H1 (cell line): ENCODE measurements around the gene ZYX. TPM values are rescaled to one million over a fixed set of nuclear protein-coding genes. Genes with fewer than 3 reads are reported as not detected.

Experiments used
- CTCF ChIA-PET: fragments of 300-600 bp; sonication (Branson Sonifier 250); formaldehyde crosslinking; loops from one replicate; lab custom pipeline; 2021; ENCODE audit not compliant: partially characterized antibody; lab: Charles Lee
- POLR2A ChIA-PET: fragments of 300-600 bp; sonication (Branson Sonifier 250); formaldehyde crosslinking; loops from one replicate; lab custom pipeline; 2021; ENCODE audit warnings: inconsistent platforms; ENCODE audit not compliant: partially characterized antibody; lab: Charles Lee
- DNase-seq, 2 experiments: peaks; one replicate each; pipeline versions ENCODE4 v3.0.0 to v3.0.0-alpha.2; 2010 to 2022; ENCODE audit warnings: low spot score in 2 of 2, low read depth in 1 of 2, mixed read lengths in 1 of 2
- FAIRE-seq: peaks from 2 replicates; lab custom pipeline; 2011; peaks lifted over from hg19 to GRCh38; lab: Jason Lieb, UNC
- H2AFZ ChIP-seq: 2 replicates; pipeline ENCODE4 v1.8.1; 2012; ENCODE audit warnings: low read length, inconsistent platforms
- H2AK5ac ChIP-seq: 2 replicates; pipeline ENCODE4 v1.6.1; 2013; ENCODE audit warnings: low read depth, low read length
- H2BK120ac ChIP-seq: replicated peaks from 2 replicates; pipeline ENCODE3; 2013; ENCODE audit warnings: low read depth, low read length, inconsistent platforms
- H2BK12ac ChIP-seq: 2 replicates; pipeline ENCODE4 v1.6.1; 2013; ENCODE audit warnings: low read depth, low read length
- H2BK15ac ChIP-seq: 2 replicates; pipeline ENCODE4 v1.6.1; 2013; ENCODE audit warnings: low read length
- H2BK20ac ChIP-seq: 2 replicates; pipeline ENCODE4 v1.6.1; 2013; ENCODE audit warnings: low read length
- H2BK5ac ChIP-seq: 2 replicates; pipeline ENCODE4 v1.6.1; 2013; ENCODE audit warnings: low read depth, low read length
- H3K14ac ChIP-seq: 2 replicates; pipeline ENCODE4 v1.6.1; 2013; ENCODE audit warnings: inconsistent platforms; ENCODE audit not compliant: insufficient read length
- H3K18ac ChIP-seq: 2 replicates; pipeline ENCODE4 v1.6.1; 2013; ENCODE audit warnings: low read length; ENCODE audit errors: extremely low read depth
- H3K23ac ChIP-seq: 2 replicates; pipeline ENCODE4 v1.6.1; 2013; ENCODE audit warnings: inconsistent platforms; ENCODE audit not compliant: insufficient read length
- H3K23me2 ChIP-seq: 2 replicates; pipeline ENCODE4 v1.6.1; 2013; ENCODE audit warnings: low read depth, low read length
- H3K27ac ChIP-seq: 2 replicates; pipeline ENCODE4 v1.6.1; 2011; ENCODE audit warnings: low read depth, low read length, inconsistent platforms
- H3K27me3 ChIP-seq, 4 experiments: replicated peaks in 1 of 4; 1 replicate in 1 of 4; 2 replicates in 3 of 4; pipeline versions ENCODE4 v1.6.1 to v1.8.1; 2011 to 2013; ENCODE audit warnings: low read length in 3 of 4, mild to moderate bottlenecking in 3 of 4, inconsistent platforms in 2 of 4, mixed read lengths in 2 of 4, moderate library complexity in 1 of 4; ENCODE audit not compliant: control insufficient read depth in 3 of 4, insufficient read depth in 3 of 4; ENCODE audit errors: extremely low read depth in 1 of 4
- H3K36me3 ChIP-seq, 4 experiments: 2 replicates each; pipeline versions ENCODE4 v1.6.1 to v1.8.1; 2011 to 2013; ENCODE audit warnings: mild to moderate bottlenecking in 4 of 4, low read length in 3 of 4, moderate library complexity in 2 of 4, control low read depth in 1 of 4, inconsistent platforms in 1 of 4; ENCODE audit not compliant: insufficient read depth in 4 of 4, control insufficient read depth in 2 of 4
- H3K4ac ChIP-seq: replicated peaks from 2 replicates; pipeline ENCODE3; 2013; ENCODE audit warnings: low read length, low read depth, mixed read lengths, inconsistent platforms; ENCODE audit not compliant: insufficient read length
- H3K4me1 ChIP-seq, 4 experiments: replicated peaks in 1 of 4; 1 replicate in 1 of 4; 2 replicates in 3 of 4; pipeline versions ENCODE4 v1.6.1 to v1.8.1; 2011 to 2013; ENCODE audit warnings: low read length in 3 of 4, inconsistent platforms in 2 of 4, mixed read lengths in 1 of 4; ENCODE audit not compliant: insufficient read depth in 4 of 4, control insufficient read depth in 3 of 4
- H3K4me2 ChIP-seq, 2 experiments: 2 replicates each; pipeline versions ENCODE4 v1.6.1 to v1.8.1; 2011 to 2013; ENCODE audit warnings: low read depth in 2 of 2, low read length in 2 of 2, control low read depth in 1 of 2, inconsistent platforms in 1 of 2, mild to moderate bottlenecking in 1 of 2; ENCODE audit not compliant: insufficient read depth in 1 of 2
- H3K4me3 ChIP-seq, 4 experiments: fragments of 200-600, 300-600 bp in 1 of 4; sonication (generic), shearing (Covaris generic), sonication (Bioruptor Twin) in 1 of 4; 2 replicates each; pipeline versions ENCODE4 v1.5.1 to v1.8.1; 2011 to 2016; ENCODE audit warnings: low read length in 4 of 4, low read depth in 3 of 4, control low read depth in 2 of 4, inconsistent platforms in 2 of 4, mild to moderate bottlenecking in 2 of 4, mixed read lengths in 1 of 4, moderate library complexity in 1 of 4; ENCODE audit not compliant: insufficient read depth in 2 of 4; ENCODE audit errors: extremely low read depth in 1 of 4
- H3K56ac ChIP-seq: replicated peaks from 2 replicates; pipeline ENCODE3; 2013; ENCODE audit warnings: low read depth, mild to moderate bottlenecking, mixed read lengths, low read length, inconsistent platforms; ENCODE audit not compliant: insufficient read length
- H3K79me1 ChIP-seq: 2 replicates; pipeline ENCODE4 v1.6.1; 2013; ENCODE audit warnings: low read depth, low read length, control low read depth
- H3K79me2 ChIP-seq, 2 experiments: 2 replicates each; pipeline versions ENCODE4 v1.6.1 to v1.8.1; 2012 to 2013; ENCODE audit warnings: low read length in 2 of 2, mild to moderate bottlenecking in 2 of 2, inconsistent platforms in 1 of 2; ENCODE audit not compliant: insufficient read depth in 2 of 2, control insufficient read depth in 1 of 2
- H3K9ac ChIP-seq, 4 experiments: replicated peaks in 1 of 4; 1 replicate in 1 of 4; 2 replicates in 3 of 4; pipeline versions ENCODE4 v1.6.1 to v1.8.1; 2011 to 2013; ENCODE audit warnings: low read depth in 3 of 4, low read length in 3 of 4, control low read depth in 2 of 4, mild to moderate bottlenecking in 2 of 4, moderate library complexity in 2 of 4, inconsistent platforms in 1 of 4; ENCODE audit errors: extremely low read depth in 1 of 4
- H3K9me3 ChIP-seq, 2 experiments: 2 replicates each; pipeline versions ENCODE4 v1.6.1 to v1.8.1; 2012 to 2013; ENCODE audit warnings: mild to moderate bottlenecking in 2 of 2, moderate library complexity in 2 of 2, control low read depth in 1 of 2, inconsistent platforms in 1 of 2, low read depth in 1 of 2, low read length in 1 of 2, mixed read lengths in 1 of 2; ENCODE audit not compliant: insufficient read depth in 2 of 2
- H4K20me1 ChIP-seq, 2 experiments: replicated peaks in 1 of 2; 2 replicates each; pipeline versions ENCODE3 to v1.8.1; 2011 to 2013; ENCODE audit warnings: inconsistent platforms in 2 of 2, low read length in 2 of 2, mild to moderate bottlenecking in 1 of 2; ENCODE audit not compliant: insufficient read depth in 2 of 2, control insufficient read depth in 1 of 2
- H4K5ac ChIP-seq: 2 replicates; pipeline ENCODE4 v1.6.1; 2013; ENCODE audit warnings: low read length, low read depth, mixed read lengths, inconsistent platforms; ENCODE audit not compliant: insufficient read length
- H4K8ac ChIP-seq: 2 replicates; pipeline ENCODE4 v1.8.0; 2013; ENCODE audit warnings: mild to moderate bottlenecking, moderate library complexity, low read length, inconsistent platforms; ENCODE audit not compliant: insufficient read depth; ENCODE audit errors: extremely low read depth
- H4K91ac ChIP-seq: replicated peaks from 2 replicates; pipeline ENCODE3; 2013; ENCODE audit warnings: low read length, mixed read lengths, inconsistent platforms; ENCODE audit not compliant: insufficient read length
- BRCA1 ChIP-seq: IDR thresholded peaks from 2 replicates; pipeline ENCODE4 v1.6.1; 2012; ENCODE audit warnings: low read depth, low read length, improper control_type of control experiment
- CREB1 ChIP-seq: IDR thresholded peaks from 2 replicates; pipeline ENCODE4 v1.6.1; 2012; ENCODE audit warnings: inconsistent platforms
- EGR1 ChIP-seq: IDR thresholded peaks from 2 replicates; pipeline ENCODE4 v1.6.1; 2011; ENCODE audit warnings: low read depth, low read length, borderline replicate concordance
- HDAC2 ChIP-seq, 2 experiments: fragments of 300-600 bp in 1 of 2; sonication (generic) in 1 of 2; IDR thresholded peaks; 2 replicates each; pipeline ENCODE4 v1.6.1; 2011 to 2012; ENCODE audit warnings: low read depth in 2 of 2, low read length in 2 of 2, mild to moderate bottlenecking in 2 of 2, moderate library complexity in 2 of 2, borderline replicate concordance in 1 of 2, inconsistent platforms in 1 of 2
- JUND ChIP-seq: IDR thresholded peaks from 2 replicates; pipeline ENCODE4 v1.6.1; 2011; ENCODE audit warnings: mild to moderate bottlenecking, improper control_type of control experiment, low read length
- KDM5A ChIP-seq: fragments of 200-600 bp; IDR thresholded peaks from 2 replicates; pipeline ENCODE4 v1.7.1; 2012; ENCODE audit warnings: mild to moderate bottlenecking, low read length, inconsistent platforms, mixed read lengths
- POLR2A ChIP-seq, 2 experiments: IDR thresholded peaks; 1 replicate in 1 of 2; 2 replicates in 1 of 2; pipeline ENCODE4 v1.6.1; 2011; ENCODE audit warnings: low read depth in 2 of 2, low read length in 2 of 2, mild to moderate bottlenecking in 2 of 2; ENCODE audit errors: control extremely low read depth in 1 of 2
- POLR2AphosphoS5 ChIP-seq: IDR thresholded peaks from 2 replicates; pipeline ENCODE4 v1.6.1; 2011; ENCODE audit warnings: low read depth, low read length
- RAD21 ChIP-seq, 2 experiments: IDR thresholded peaks in 1 of 2; conservative IDR thresholded peaks in 1 of 2; 2 replicates each; pipeline ENCODE4 v1.6.1; 2011; ENCODE audit warnings: low read depth in 2 of 2, low read length in 2 of 2, improper control_type of control experiment in 1 of 2, inconsistent platforms in 1 of 2, mild to moderate bottlenecking in 1 of 2, moderate library complexity in 1 of 2
- RBBP5 ChIP-seq: IDR thresholded peaks from 2 replicates; pipeline ENCODE4 v1.7.1; 2012; ENCODE audit warnings: low read depth, mild to moderate bottlenecking, inconsistent platforms, low read length, moderate library complexity, borderline replicate concordance
- SIRT6 ChIP-seq: IDR thresholded peaks from one replicate; pipeline ENCODE4 v1.7.1; 2012; ENCODE audit warnings: low read length, inconsistent platforms
- TBP ChIP-seq: IDR thresholded peaks from 2 replicates; pipeline ENCODE4 v1.6.1; 2011; ENCODE audit warnings: low read depth, low read length, improper control_type of control experiment
- WGBS, 2 experiments: shearing (Covaris generic) in 1 of 2; methylation state at CpG; one replicate each; pipeline versions ENCODE4 v1.1.6 to v1.1.7; 2013 to 2015; ENCODE audit warnings: low lambda C conversion rate in 2 of 2, mixed read lengths in 2 of 2, inconsistent platforms in 1 of 2, low coverage in 1 of 2, missing lambda C conversion rate in 1 of 2; ENCODE audit not compliant: insufficient replicate concordance in 2 of 2, insufficient coverage in 1 of 2, insufficient read length in 1 of 2; ENCODE audit errors: extremely low coverage in 1 of 2, missing lambda C conversion rate in 1 of 2; 5-methylcytosine and 5-hydroxymethylcytosine counted together
- polyA plus RNA-seq, 7 experiments: library from polyadenylated mRNA; depleted of rRNA in 3 of 7; stranded (reverse) in 5 of 7; unstranded in 2 of 7; fragments of >200 nt in 5 of 7; fragments of 200-250 nt in 2 of 7; gene quantifications; 1 replicate in 5 of 7; 2 replicates in 1 of 7; 4 replicates in 1 of 7; pipeline versions ENCODE4 v1.2.1 to v1.2.3, GENCODE V29; 2011 to 2013; ENCODE audit warnings: missing spikeins in 2 of 7, mixed read lengths in 2 of 7
- total RNA-seq: library from RNA; stranded (reverse); fragmentation: NEBNext Ultra II Directional; extraction: Animal tissue kit (Norgen Biotek cat#: 25700); gene quantifications from 2 replicates; pipeline ENCODE4 v1.2.1, GENCODE V29; 2021

Gene ZYX
- total and polyA plus RNA-seq, 2 of the 8 experiments (the other 6 are each of a cell fraction or from before 2014, with no cell fraction given) = 40.6 to 159 TPM

DNA sequence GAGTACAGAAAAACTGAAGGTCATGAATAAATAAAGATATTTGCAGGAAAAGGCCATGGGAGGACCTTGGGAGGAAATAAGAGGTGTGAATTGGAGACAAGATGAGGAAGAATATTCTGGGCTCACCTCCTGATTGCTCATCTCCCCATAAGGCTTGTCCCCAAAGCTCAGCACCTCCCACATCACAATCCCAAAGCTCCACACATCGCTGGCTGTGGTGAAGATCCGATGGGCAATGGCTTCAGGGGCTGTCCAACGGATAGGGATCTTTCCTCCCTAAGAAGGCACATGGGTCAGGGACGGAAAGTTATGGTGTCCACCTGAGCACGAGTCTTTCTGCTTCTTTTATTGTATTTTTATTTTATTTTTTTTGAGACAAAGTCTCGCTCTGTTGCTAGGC lies 12.9 kb downstream of the ZYX start:
- H2AFZ ChIP-seq = no peak overlapping the region
- CTCF ChIA-PET = interaction anchor here (0.9 to 23.5 kb wide), 8 partner anchors 12 to 111 kb away, joined by 3 to 359 read pairs (median 12); partner anchors contain the start of genes EPHA1 and ZYX
- H3K23ac ChIP-seq = no peak overlapping the region
- POLR2A ChIA-PET = interaction anchor here (1.2 to 25.2 kb wide), 6 partner anchors 9 to 38 kb away, joined by 3 to 518 read pairs (median 24); partner anchors contain the start of genes EPHA1, FAM131B and ZYX
- no peaks in the 10 kb centered on the region for H3K79me2 ChIP-seq
- no peak overlapping the region for H3K56ac ChIP-seq
- WGBS, 2 experiments = 95% methylated on average over 6 of the region's 6 CpGs; no CpG with 5 or more reads in 1 of the 2 experiments
- no peaks in the 10 kb centered on the region; a peak in 1 of 7 replicates for H3K4me1 ChIP-seq
- H2BK5ac ChIP-seq = no peak overlapping the region
- H4K5ac ChIP-seq = no peak overlapping the region
- no peak overlapping the region for H2BK20ac ChIP-seq
- no peaks in the 10 kb centered on the region for H3K27me3 ChIP-seq
- H2BK120ac ChIP-seq = no peak overlapping the region
- H4K91ac ChIP-seq = no peak overlapping the region
- no peak overlapping the region for H3K9ac ChIP-seq
- no peaks in the 10 kb centered on the region for H3K23me2 ChIP-seq
- no peak for DNase-seq
- H4K20me1 ChIP-seq = peaks cover 29 to 43% of the 10 kb centered on the region in 2 experiments
- TF ChIP-seq POLR2A (IDR thresholded peaks at IDR 0.05; ENCODE audit: control extremely low read depth in 1 of 2, low read depth in 2 of 2, low read length in 2 of 2) (peak in 1 of 2 experiments; percentile 42; a peak in 1 of 3 replicates), POLR2AphosphoS5 (peak; percentile 58; the same call in 1 of the 2 replicates), CREB1 (no peak), RAD21 (IDR thresholded peaks at IDR 0.05 in 1 of 2, conservative IDR thresholded peaks at IDR 0.05 in 1 of 2; ENCODE audit: low read depth in 2 of 2, low read length in 2 of 2) (no peak), EGR1 (no peak), HDAC2 (IDR thresholded peaks at IDR 0.05; ENCODE audit: borderline replicate concordance in 1 of 2, low read depth in 2 of 2, low read length in 2 of 2) (no peak), JUND (no peak), BRCA1 (no peak), SIRT6 (no peak), KDM5A (no peak), RBBP5 (no peak), TBP (no peak)
- H3K9me3 ChIP-seq = no peaks in the 10 kb centered on the region
- H2BK15ac ChIP-seq = no peak overlapping the region
- no peak overlapping the region for H4K8ac ChIP-seq
- no peak for FAIRE-seq
- peaks cover 45 to 94% (median 89%) of the 10 kb centered on the region in 4 experiments for H3K36me3 ChIP-seq
- peaks cover 6% of the 10 kb centered on the region for H3K79me1 ChIP-seq
- no peak overlapping the region for H3K27ac ChIP-seq
- H3K4me2 ChIP-seq = no peak overlapping the region
- no peak overlapping the region for H3K4ac ChIP-seq
- H3K18ac ChIP-seq = no peak overlapping the region
- no peak overlapping the region for H2BK12ac ChIP-seq
- no peak overlapping the region for H3K4me3 ChIP-seq
- H3K14ac ChIP-seq = no peak overlapping the region
- no peak overlapping the region for H2AK5ac ChIP-seq
